Neural cell (in vitro differentiated cells): ENCODE data around the gene HMCES. TPM values are rescaled to one million over a fixed set of nuclear protein-coding genes. Genes with fewer than 3 reads are reported as not detected.

ENCODE experiments used
- H2AFZ ChIP-seq: fragments of 200-600, 300-800 bp; sonication (generic), shearing (Covaris generic); 2 replicates; pipeline ENCODE4 v1.6.0; 2014; ENCODE audit warnings: low read depth, mild to moderate bottlenecking, antibody characterized with exemption, low read length, moderate library complexity
- H3F3A ChIP-seq: fragments of 200-600 bp; shearing (Covaris generic); 2 replicates; pipeline ENCODE4 v1.6.1; 2016; ENCODE audit warnings: mild to moderate bottlenecking, moderate library complexity, mixed read lengths, antibody characterized with exemption, low read length; ENCODE audit not compliant: insufficient read depth, poor library complexity, severe bottlenecking
- H3K27ac ChIP-seq: fragments of 200-600, 300-800 bp; sonication (generic), shearing (Covaris generic); 2 replicates; pipeline ENCODE4 v1.5.1; 2014; ENCODE audit warnings: mild to moderate bottlenecking, low read length, moderate library complexity
- H3K27me3 ChIP-seq: fragments of 300-800, 200-600 bp; sonication (generic), shearing (Covaris generic); 2 replicates; pipeline ENCODE4 v1.6.0; 2014; ENCODE audit warnings: mild to moderate bottlenecking, low read depth, low read length, moderate library complexity; ENCODE audit not compliant: insufficient read depth
- H3K36me3 ChIP-seq: fragments of 300-800, 200-600 bp; sonication (generic), shearing (Covaris generic); 2 replicates; pipeline ENCODE4 v1.5.1; 2014; ENCODE audit warnings: mild to moderate bottlenecking, antibody characterized with exemption, low read length, moderate library complexity; ENCODE audit not compliant: insufficient read depth
- H3K4me2 ChIP-seq: fragments of 300-800, 200-600 bp; sonication (generic), shearing (Covaris generic); 2 replicates; pipeline ENCODE4 v1.6.0; 2014; ENCODE audit warnings: mild to moderate bottlenecking, low read length
- H3K4me3 ChIP-seq: fragments of 300-800, 200-600 bp; sonication (generic), shearing (Covaris generic); 2 replicates; pipeline ENCODE4 v1.5.1; 2014; ENCODE audit warnings: mild to moderate bottlenecking, low read length, moderate library complexity
- H3K79me2 ChIP-seq: fragments of 200-600 bp; shearing (Covaris generic); replicated peaks from 2 replicates; pipeline ENCODE4 v1.6.0; 2014; ENCODE audit warnings: mild to moderate bottlenecking, low read length, moderate library complexity; ENCODE audit not compliant: insufficient read depth
- H3K9ac ChIP-seq: fragments of 300-800, 200-600 bp; sonication (generic), shearing (Covaris generic); 2 replicates; pipeline ENCODE4 v1.6.1; 2016; ENCODE audit warnings: mild to moderate bottlenecking, low read length, mixed read lengths
- H3K9me2 ChIP-seq: fragments of 200-600 bp; shearing (Covaris generic); 2 replicates; pipeline ENCODE4 v1.6.1; 2016; ENCODE audit warnings: mild to moderate bottlenecking, low read length, mixed read lengths; ENCODE audit not compliant: insufficient read depth
- H3K9me3 ChIP-seq: fragments of 200-600, 300-800 bp; sonication (generic), shearing (Covaris generic); 2 replicates; pipeline ENCODE4 v1.6.1; 2016; ENCODE audit warnings: mild to moderate bottlenecking, mixed run types, low read length, moderate library complexity, mixed read lengths
- H4K20me1 ChIP-seq: fragments of 200-600 bp; shearing (Covaris generic); 2 replicates; pipeline ENCODE4 v1.6.1; 2016; ENCODE audit warnings: mild to moderate bottlenecking, mixed run types; ENCODE audit not compliant: insufficient read depth
- CTCF ChIP-seq: fragments of 450-650 bp; IDR thresholded peaks from 2 replicates; pipeline ENCODE4 v1.5.1; 2014; ENCODE audit warnings: antibody characterized with exemption, mild to moderate bottlenecking, moderate library complexity; ENCODE audit not compliant: poor library complexity, severe bottlenecking
- EP300 ChIP-seq: fragments of 450-650 bp; conservative IDR thresholded peaks from 2 replicates; pipeline ENCODE4 v1.6.1; 2014; ENCODE audit warnings: antibody characterized with exemption, mild to moderate bottlenecking, moderate library complexity; ENCODE audit not compliant: poor library complexity, severe bottlenecking
- EZH2 ChIP-seq: fragments of 200-600, 300-800 bp; shearing (Covaris generic), sonication (generic); IDR thresholded peaks from 2 replicates; pipeline ENCODE4 v1.6.1; 2014; ENCODE audit warnings: antibody characterized with exemption, low read length, borderline replicate concordance, mild to moderate bottlenecking; ENCODE audit not compliant: insufficient read depth, poor library complexity, severe bottlenecking
- MXI1 ChIP-seq: fragments of 450-650 bp; conservative IDR thresholded peaks from 2 replicates; pipeline ENCODE4 v1.6.1; 2014; ENCODE audit warnings: antibody characterized with exemption, mild to moderate bottlenecking; ENCODE audit not compliant: poor library complexity, severe bottlenecking
- POLR2AphosphoS5 ChIP-seq: IDR thresholded peaks from 2 replicates; pipeline ENCODE4 v1.6.1; 2012
- RAD21 ChIP-seq: fragments of 450-650 bp; conservative IDR thresholded peaks from 2 replicates; pipeline ENCODE4 v1.6.1; 2014; ENCODE audit warnings: antibody characterized with exemption, mild to moderate bottlenecking, moderate library complexity
- REST ChIP-seq: IDR thresholded peaks from 2 replicates; pipeline ENCODE4 v1.6.1; 2012; ENCODE audit warnings: borderline replicate concordance
- SMC3 ChIP-seq: fragments of 450-650 bp; conservative IDR thresholded peaks from 2 replicates; pipeline ENCODE4 v1.6.1; 2014; ENCODE audit warnings: antibody characterized with exemption, mild to moderate bottlenecking, moderate library complexity; ENCODE audit not compliant: poor library complexity
- TAF1 ChIP-seq: IDR thresholded peaks from 2 replicates; pipeline ENCODE4 v1.6.1; 2012; ENCODE audit warnings: low read depth
- polyA plus RNA-seq: library from polyadenylated mRNA; depleted of rRNA; stranded (reverse); fragments of >200 nt; gene quantifications from 2 replicates; pipeline ENCODE4 v1.2.3, GENCODE V29; 2014

HMCES gene
- polyA plus RNA-seq, 1 donor from 2014 or later = 23.0 TPM

GRCh38 chr3:129281726-129282125 lies 3.1 kb downstream of the HMCES start:
- H3K4me3 ChIP-seq = no peak overlapping the region
- no peaks in the 10 kb centered on the region for H3K9me2 ChIP-seq
- no peak overlapping the region for H2AFZ ChIP-seq
- H3K27me3 ChIP-seq = no peaks in the 10 kb centered on the region
- TF ChIP-seq EP300 (no peak), POLR2AphosphoS5 (no peak), EZH2 (no peak), SMC3 (no peak), MXI1 (no peak), CTCF (no peak), REST (no peak), TAF1 (no peak), RAD21 (no peak)
- no peaks in the 10 kb centered on the region for H4K20me1 ChIP-seq
- H3K79me2 ChIP-seq = peaks cover 12% of the 10 kb centered on the region
- H3K9ac ChIP-seq = no peak overlapping the region
- H3K9me3 ChIP-seq = no peaks in the 10 kb centered on the region
- H3F3A ChIP-seq = no peaks in the 10 kb centered on the region
- H3K27ac ChIP-seq = no peak overlapping the region
- H3K4me2 ChIP-seq = no peak overlapping the region
- no peaks in the 10 kb centered on the region for H3K36me3 ChIP-seq

DNA sequence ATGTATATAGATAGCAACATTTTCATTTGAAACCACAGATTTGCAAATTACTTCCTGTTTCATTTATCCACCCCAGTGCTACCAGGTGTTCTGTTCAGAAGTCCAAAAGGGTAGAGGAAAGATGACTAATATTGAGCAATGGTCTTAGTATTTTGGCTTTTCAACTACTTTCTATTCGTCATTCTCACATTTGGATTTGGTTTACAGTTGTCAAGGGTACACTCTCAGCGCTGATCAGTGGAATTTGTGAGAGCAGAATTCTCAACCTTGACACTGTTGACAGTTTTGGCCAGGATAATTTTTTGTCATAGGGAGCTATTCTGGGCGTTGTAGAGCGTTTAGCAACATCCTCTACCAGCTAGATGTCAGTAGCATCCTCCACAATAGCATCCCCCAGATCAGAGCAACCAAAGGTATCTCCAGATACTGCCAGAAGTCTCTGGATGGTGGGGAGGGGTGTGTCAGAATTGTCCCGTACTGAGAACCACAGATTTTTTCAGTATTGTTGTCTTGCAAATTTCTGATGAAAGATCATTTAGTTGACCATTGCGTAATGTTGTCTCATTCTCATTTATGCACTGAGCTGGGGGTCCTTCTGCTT lies 4.2 kb downstream of the HMCES start:
- H3K27ac ChIP-seq = no peak overlapping the region
- no peak overlapping the region for H3K9ac ChIP-seq
- H3K9me3 ChIP-seq = no peaks in the 10 kb centered on the region
- no peaks in the 10 kb centered on the region for H3K9me2 ChIP-seq
- H3K27me3 ChIP-seq = no peaks in the 10 kb centered on the region
- no peaks in the 10 kb centered on the region for H4K20me1 ChIP-seq
- H2AFZ ChIP-seq = no peak overlapping the region
- no peak for TF ChIP-seq TAF1
- TF ChIP-seq EZH2 = no peak
- TF ChIP-seq CTCF = no peak
- no peak for TF ChIP-seq REST
- no peak for TF ChIP-seq EP300
- TF ChIP-seq MXI1 = no peak
- TF ChIP-seq RAD21 = no peak
- TF ChIP-seq POLR2AphosphoS5 = no peak
- TF ChIP-seq SMC3 = no peak
- no peak overlapping the region for H3K4me2 ChIP-seq
- no peaks in the 10 kb centered on the region for H3F3A ChIP-seq
- H3K36me3 ChIP-seq = no peaks in the 10 kb centered on the region
- H3K4me3 ChIP-seq = no peak overlapping the region
- H3K79me2 ChIP-seq = peaks cover 12% of the 10 kb centered on the region
